Measurements from ENCODE around the gene NIF3L1. TPM values are rescaled to one million over a fixed set of nuclear protein-coding genes. Genes with fewer than 3 reads are reported as not detected.

Gene NIF3L1
- total and polyA plus RNA-seq, 2 of the 13 experiments (the other 11 are each of a cell fraction or from before 2014, with no cell fraction given), result 67.9 to 75.2 TPM

DNA sequence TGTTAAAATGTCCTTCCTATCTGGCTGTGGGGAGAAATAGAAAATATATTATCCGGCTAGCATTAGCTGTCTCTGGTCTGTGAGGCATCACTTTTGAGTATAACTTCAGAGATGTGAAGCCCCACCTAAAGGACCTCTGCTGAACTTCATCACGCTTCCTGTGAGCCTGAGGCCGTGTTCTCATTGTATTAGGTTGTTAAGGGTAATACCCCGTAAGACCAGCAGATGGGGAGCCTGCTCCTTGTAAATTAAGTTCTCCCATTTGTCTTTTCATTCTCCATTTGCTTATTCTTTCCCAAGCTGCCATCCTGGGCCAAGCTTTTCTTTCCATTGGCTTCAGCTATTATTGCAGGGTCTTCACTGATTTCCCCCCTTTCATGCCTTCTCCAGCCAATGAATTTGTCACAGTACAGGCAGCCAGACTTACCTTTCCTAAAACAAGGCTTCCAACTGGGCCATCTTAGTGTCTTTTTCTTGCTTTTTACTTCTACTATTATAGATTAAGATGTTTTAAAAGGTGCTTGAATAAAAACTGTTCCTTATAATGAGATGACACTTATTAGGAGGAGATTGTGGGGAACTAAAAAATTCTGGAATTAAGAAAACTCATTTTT, 12.4 kb downstream of the NIF3L1 start (continued):
- TF ChIP-seq ZBTB21 (CRISPR knock-in tag; IDR thresholded peaks at IDR 0.05) (no peak), MTF2 (CRISPR knock-in tag; IDR thresholded peaks at IDR 0.05; ENCODE audit: borderline replicate concordance) (no peak), ZNF576 (CRISPR knock-in tag; IDR thresholded peaks at IDR 0.05) (no peak), PHB2 (IDR thresholded peaks at IDR 0.05; ENCODE audit: partially characterized antibody) (no peak), SIX1 (CRISPR knock-in tag; IDR thresholded peaks at IDR 0.05; ENCODE audit: borderline replicate concordance) (no peak), SATB2 (CRISPR knock-in tag; IDR thresholded peaks at IDR 0.05) (no peak), CBX2 (IDR thresholded peaks at IDR 0.05; ENCODE audit: low read depth, low read length) (no peak), CBX2 (CRISPR knock-in tag; IDR thresholded peaks at IDR 0.05; ENCODE audit: low read depth) (no peak), FOXA1 (IDR thresholded peaks at IDR 0.05) (no peak), FOXA1 (CRISPR knock-in tag; IDR thresholded peaks at IDR 0.05) (no peak), ISL2 (CRISPR knock-in tag; IDR thresholded peaks at IDR 0.05) (no peak), MIXL1 (CRISPR knock-in tag; IDR thresholded peaks at IDR 0.05) (peak; percentile 54; the same call in 1 of the 2 replicates), ZNF788 (CRISPR knock-in tag; IDR thresholded peaks at IDR 0.05; ENCODE audit: borderline replicate concordance) (no peak), ESRRA (CRISPR knock-in tag; IDR thresholded peaks at IDR 0.05; ENCODE audit: low read depth) (no peak), IRF2 (CRISPR knock-in tag; IDR thresholded peaks at IDR 0.05) (peak; percentile 68; the same call in 1 of the 2 replicates)
- TF ChIP-seq, protein P1, sequence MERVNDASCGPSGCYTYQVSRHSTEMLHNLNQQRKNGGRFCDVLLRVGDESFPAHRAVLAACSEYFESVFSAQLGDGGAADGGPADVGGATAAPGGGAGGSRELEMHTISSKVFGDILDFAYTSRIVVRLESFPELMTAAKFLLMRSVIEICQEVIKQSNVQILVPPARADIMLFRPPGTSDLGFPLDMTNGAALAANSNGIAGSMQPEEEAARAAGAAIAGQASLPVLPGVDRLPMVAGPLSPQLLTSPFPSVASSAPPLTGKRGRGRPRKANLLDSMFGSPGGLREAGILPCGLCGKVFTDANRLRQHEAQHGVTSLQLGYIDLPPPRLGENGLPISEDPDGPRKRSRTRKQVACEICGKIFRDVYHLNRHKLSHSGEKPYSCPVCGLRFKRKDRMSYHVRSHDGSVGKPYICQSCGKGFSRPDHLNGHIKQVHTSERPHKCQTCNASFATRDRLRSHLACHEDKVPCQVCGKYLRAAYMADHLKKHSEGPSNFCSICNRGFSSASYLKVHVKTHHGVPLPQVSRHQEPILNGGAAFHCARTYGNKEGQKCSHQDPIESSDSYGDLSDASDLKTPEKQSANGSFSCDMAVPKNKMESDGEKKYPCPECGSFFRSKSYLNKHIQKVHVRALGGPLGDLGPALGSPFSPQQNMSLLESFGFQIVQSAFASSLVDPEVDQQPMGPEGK (CRISPR knock-in tag; IDR thresholded peaks at IDR 0.05), result no peak
- TF ChIP-seq, protein P2, sequence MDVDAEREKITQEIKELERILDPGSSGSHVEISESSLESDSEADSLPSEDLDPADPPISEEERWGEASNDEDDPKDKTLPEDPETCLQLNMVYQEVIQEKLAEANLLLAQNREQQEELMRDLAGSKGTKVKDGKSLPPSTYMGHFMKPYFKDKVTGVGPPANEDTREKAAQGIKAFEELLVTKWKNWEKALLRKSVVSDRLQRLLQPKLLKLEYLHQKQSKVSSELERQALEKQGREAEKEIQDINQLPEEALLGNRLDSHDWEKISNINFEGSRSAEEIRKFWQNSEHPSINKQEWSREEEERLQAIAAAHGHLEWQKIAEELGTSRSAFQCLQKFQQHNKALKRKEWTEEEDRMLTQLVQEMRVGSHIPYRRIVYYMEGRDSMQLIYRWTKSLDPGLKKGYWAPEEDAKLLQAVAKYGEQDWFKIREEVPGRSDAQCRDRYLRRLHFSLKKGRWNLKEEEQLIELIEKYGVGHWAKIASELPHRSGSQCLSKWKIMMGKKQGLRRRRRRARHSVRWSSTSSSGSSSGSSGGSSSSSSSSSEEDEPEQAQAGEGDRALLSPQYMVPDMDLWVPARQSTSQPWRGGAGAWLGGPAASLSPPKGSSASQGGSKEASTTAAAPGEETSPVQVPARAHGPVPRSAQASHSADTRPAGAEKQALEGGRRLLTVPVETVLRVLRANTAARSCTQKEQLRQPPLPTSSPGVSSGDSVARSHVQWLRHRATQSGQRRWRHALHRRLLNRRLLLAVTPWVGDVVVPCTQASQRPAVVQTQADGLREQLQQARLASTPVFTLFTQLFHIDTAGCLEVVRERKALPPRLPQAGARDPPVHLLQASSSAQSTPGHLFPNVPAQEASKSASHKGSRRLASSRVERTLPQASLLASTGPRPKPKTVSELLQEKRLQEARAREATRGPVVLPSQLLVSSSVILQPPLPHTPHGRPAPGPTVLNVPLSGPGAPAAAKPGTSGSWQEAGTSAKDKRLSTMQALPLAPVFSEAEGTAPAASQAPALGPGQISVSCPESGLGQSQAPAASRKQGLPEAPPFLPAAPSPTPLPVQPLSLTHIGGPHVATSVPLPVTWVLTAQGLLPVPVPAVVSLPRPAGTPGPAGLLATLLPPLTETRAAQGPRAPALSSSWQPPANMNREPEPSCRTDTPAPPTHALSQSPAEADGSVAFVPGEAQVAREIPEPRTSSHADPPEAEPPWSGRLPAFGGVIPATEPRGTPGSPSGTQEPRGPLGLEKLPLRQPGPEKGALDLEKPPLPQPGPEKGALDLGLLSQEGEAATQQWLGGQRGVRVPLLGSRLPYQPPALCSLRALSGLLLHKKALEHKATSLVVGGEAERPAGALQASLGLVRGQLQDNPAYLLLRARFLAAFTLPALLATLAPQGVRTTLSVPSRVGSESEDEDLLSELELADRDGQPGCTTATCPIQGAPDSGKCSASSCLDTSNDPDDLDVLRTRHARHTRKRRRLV (CRISPR knock-in tag; IDR thresholded peaks at IDR 0.05), result no peak
- TF ChIP-seq, protein P3, sequence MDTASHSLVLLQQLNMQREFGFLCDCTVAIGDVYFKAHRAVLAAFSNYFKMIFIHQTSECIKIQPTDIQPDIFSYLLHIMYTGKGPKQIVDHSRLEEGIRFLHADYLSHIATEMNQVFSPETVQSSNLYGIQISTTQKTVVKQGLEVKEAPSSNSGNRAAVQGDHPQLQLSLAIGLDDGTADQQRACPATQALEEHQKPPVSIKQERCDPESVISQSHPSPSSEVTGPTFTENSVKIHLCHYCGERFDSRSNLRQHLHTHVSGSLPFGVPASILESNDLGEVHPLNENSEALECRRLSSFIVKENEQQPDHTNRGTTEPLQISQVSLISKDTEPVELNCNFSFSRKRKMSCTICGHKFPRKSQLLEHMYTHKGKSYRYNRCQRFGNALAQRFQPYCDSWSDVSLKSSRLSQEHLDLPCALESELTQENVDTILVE (CRISPR knock-in tag; IDR thresholded peaks at IDR 0.05), result 0 out of 2 replicates have a peak, but pooled peaks have one; percentile 43
- TF ChIP-seq, protein P4, sequence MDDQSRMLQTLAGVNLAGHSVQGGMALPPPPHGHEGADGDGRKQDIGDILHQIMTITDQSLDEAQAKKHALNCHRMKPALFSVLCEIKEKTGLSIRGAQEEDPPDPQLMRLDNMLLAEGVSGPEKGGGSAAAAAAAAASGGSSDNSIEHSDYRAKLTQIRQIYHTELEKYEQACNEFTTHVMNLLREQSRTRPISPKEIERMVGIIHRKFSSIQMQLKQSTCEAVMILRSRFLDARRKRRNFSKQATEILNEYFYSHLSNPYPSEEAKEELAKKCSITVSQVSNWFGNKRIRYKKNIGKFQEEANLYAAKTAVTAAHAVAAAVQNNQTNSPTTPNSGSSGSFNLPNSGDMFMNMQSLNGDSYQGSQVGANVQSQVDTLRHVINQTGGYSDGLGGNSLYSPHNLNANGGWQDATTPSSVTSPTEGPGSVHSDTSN (CRISPR knock-in tag; IDR thresholded peaks at IDR 0.05; ENCODE audit: borderline replicate concordance), result no peak
